K562 (cell line): ENCODE results near the gene ZNF358. TPM values are rescaled to one million over a fixed set of nuclear protein-coding genes. Genes with fewer than 3 reads are reported as not detected.

Source experiments
- CBX8 ChIP-seq: fragments of 200-600 bp; sonication (generic); IDR thresholded peaks from 2 replicates; pipeline ENCODE4 v1.6.1; 2012; ENCODE audit warnings: borderline replicate concordance, mixed run types, low read depth, mild to moderate bottlenecking, moderate library complexity, mixed read lengths, low read length, control low read depth, inconsistent platforms; ENCODE audit not compliant: poor library complexity, severe bottlenecking; ENCODE audit errors: extremely low read depth
- CREM ChIP-seq: IDR thresholded peaks from 2 replicates; pipeline ENCODE4 v1.6.1; 2014; ENCODE audit warnings: antibody characterized with exemption, low read depth
- ETS2 ChIP-seq: IDR thresholded peaks from 2 replicates; pipeline ENCODE4 v1.6.1; 2016; ENCODE audit warnings: borderline replicate concordance, missing genetic modification characterization, mild to moderate bottlenecking, moderate library complexity, missing compliant biosample characterization; ENCODE audit not compliant: poor library complexity, severe bottlenecking
- FIP1L1 ChIP-seq: fragments of 200-400 bp; formaldehyde crosslinking; IDR thresholded peaks from 2 replicates; pipeline ENCODE4 v1.6.1; 2018; ENCODE audit warnings: mild to moderate bottlenecking, low read depth, low read length; ENCODE audit not compliant: poor library complexity, severe bottlenecking
- MCM5 ChIP-seq: fragments of 450-650 bp; IDR thresholded peaks from 2 replicates; pipeline ENCODE4 v1.6.1; 2016; ENCODE audit warnings: low read depth
- POLR3A ChIP-seq: IDR thresholded peaks from 2 replicates; pipeline ENCODE4 v1.6.1; 2011; ENCODE audit warnings: borderline replicate concordance, mild to moderate bottlenecking, moderate library complexity; ENCODE audit not compliant: insufficient read length, insufficient read depth; ENCODE audit errors: extremely low read depth
- PRDM10 ChIP-seq: fragments of 450-650 bp; IDR thresholded peaks from 2 replicates; pipeline ENCODE4 v1.6.1; 2018; ENCODE audit not compliant: partially characterized antibody
- SNAPC5 ChIP-seq: fragments of 250-450 bp; sonication (Bioruptor Pico); IDR thresholded peaks from 2 replicates; pipeline ENCODE4 v1.8.0; 2021; ENCODE audit warnings: moderate library complexity, mild to moderate bottlenecking, inconsistent platforms
- TBL1XR1 ChIP-seq, 2 experiments: IDR thresholded peaks; 2 replicates each; pipeline ENCODE4 v1.6.1; 2012; ENCODE audit warnings: improper control_type of control experiment in 2 of 2, low read length in 2 of 2, mild to moderate bottlenecking in 1 of 2
- ZMIZ1 ChIP-seq, 2 experiments: fragments of 150-350 bp in 1 of 2; IDR thresholded peaks; 2 replicates each; pipeline ENCODE4 v1.6.1; 2012 to 2016; ENCODE audit warnings: low read depth in 2 of 2, low read length in 2 of 2, mild to moderate bottlenecking in 1 of 2, moderate library complexity in 1 of 2
- ZNF134 ChIP-seq: fragments of 250-450 bp; sonication (Bioruptor Pico); conservative IDR thresholded peaks from 2 replicates; pipeline ENCODE4 v1.4.0; 2020
- ZNF561 ChIP-seq: fragments of 450-650 bp; formaldehyde crosslinking; conservative IDR thresholded peaks from 2 replicates; pipeline ENCODE4 v1.4.0; 2020; ENCODE audit warnings: mild to moderate bottlenecking, moderate library complexity
- ZNF639 ChIP-seq, 2 experiments: fragments of 200-800 bp in 1 of 2; sonication (Bioruptor generic) in 1 of 2; sonication (generic) in 1 of 2; formaldehyde crosslinking in 1 of 2; IDR thresholded peaks in 1 of 2; conservative IDR thresholded peaks in 1 of 2; 2 replicates each; pipeline versions ENCODE4 v1.5.0 to v1.6.1; 2016 to 2020; ENCODE audit warnings: missing compliant biosample characterization in 1 of 2, missing genetic modification characterization in 1 of 2, missing genetic modification reagents in 1 of 2
- ZNF764 ChIP-seq: fragments of 250-450 bp; sonication (Bioruptor Pico); IDR thresholded peaks from 2 replicates; pipeline ENCODE4 v1.4.0; 2020; ENCODE audit warnings: low read depth, mild to moderate bottlenecking, moderate library complexity
- polyA plus RNA-seq, 8 experiments: library from polyadenylated mRNA; depleted of rRNA in 4 of 8; stranded (reverse) in 5 of 8; unstranded in 3 of 8; fragments of >200 nt; fragmentation: Nextera tagmentation in 2 of 8; fragmentation: Illumina TruSeq in 1 of 8; extraction: Ambion mirVana in 2 of 8; extraction: Trizol in 1 of 8; gene quantifications; 2 replicates each; pipeline versions ENCODE4 v1.2.1 to v1.2.3, GENCODE V29; 2011 to 2014; ENCODE audit warnings: inconsistent platforms in 1 of 8, missing spikeins in 1 of 8
- total RNA-seq, 7 experiments: library from RNA; depleted of rRNA in 6 of 7; stranded (reverse); fragments of >200 nt in 6 of 7; fragmentation: Illumina TruSeq in 2 of 7; extraction: Trizol in 2 of 7; gene quantifications; 2 replicates each; pipeline versions ENCODE4 v1.2.1 to v1.2.3, GENCODE V29; 2011 to 2021; ENCODE audit warnings: low replicate concordance in 1 of 7

Gene ZNF358
- total and polyA plus RNA-seq, 9 of the 15 experiments (the other 6 are each of a cell fraction or from before 2014, with no cell fraction given): 0.04 to 17.2 (median 4.9) TPM

- no peak for TF ChIP-seq ZNF764
- TF ChIP-seq POLR3A: no peak
- TF ChIP-seq FIP1L1: peak; percentile 69
- TF ChIP-seq ZNF561 (CRISPR knock-in tag): no peak
- peak; percentile 35 to 63; a peak in 3 of 4 replicates for TF ChIP-seq TBL1XR1 (IDR thresholded peaks at IDR 0.05; ENCODE audit: low read length in 2 of 2)
- no peak for TF ChIP-seq CBX8
- peak; percentile 99 for TF ChIP-seq CREM
- TF ChIP-seq MCM5: no peak
- TF ChIP-seq PRDM10: peak; percentile 99
- TF ChIP-seq ZNF134: no peak
- TF ChIP-seq ZNF639 (CRISPR knock-in tag; conservative IDR thresholded peaks at IDR 0.05 in 1 of 2, IDR thresholded peaks at IDR 0.05 in 1 of 2): peak in 1 of 2 experiments; percentile 61; a peak in 1 of 4 replicates
- TF ChIP-seq ZMIZ1 (IDR thresholded peaks at IDR 0.05; ENCODE audit: low read depth in 2 of 2, low read length in 2 of 2): peak in 1 of 2 experiments; percentile 58; a peak in 1 of 4 replicates
- TF ChIP-seq SNAPC5 (CRISPR knock-in tag): no peak
- no peak for TF ChIP-seq ETS2
Measured at GRCh38 chr19:7535047-7535997, 19.4 kb downstream of the ZNF358 start, which contains the start of gene PNPLA6 (continued).
